Renal pelvis (tissue), 12 donors: ENCODE results near the gene DDX46. TPM values are rescaled to one million over a fixed set of nuclear protein-coding genes. Genes with fewer than 3 reads are reported as not detected.
"Not testable (repeated sequence)": the region's sequence is repeated elsewhere in the genome, so short reads cannot be mapped to it uniquely, and the experiment has no call there.

ENCODE experiments used
- DNase-seq: peaks from one replicate; pipeline ENCODE4 v3.0.0-alpha.2; 2013
- long read RNA-seq, 16 experiments: transcript quantifications; one replicate each; lab custom pipeline, GENCODE V29; 2026
- polyA plus RNA-seq, 3 donors: library from polyadenylated mRNA; unstranded; fragments of 120-200 nt; gene quantifications; one replicate each; pipeline ENCODE4 v1.2.1, GENCODE V29; 2013; ENCODE audit not compliant: insufficient read length in 3 of 3

Gene DDX46
- 100 to 1,000 TPM in 1 of 3 donors, 10 to 100 TPM in 2; 73.8 to 101 (median 84.7) TPM for polyA plus RNA-seq
- long read RNA-seq, donor 1, partial matches to known transcripts = 88 of 89 reads
- long read RNA-seq, donor 1, other reads (novel, unspliced or antisense) = 0 of 89 reads
- long read RNA-seq, donor 2, partial matches to known transcripts = 135 of 136 reads
- long read RNA-seq, donor 2, other reads (novel, unspliced or antisense) = 0 of 136 reads
- long read RNA-seq, donor 3, partial matches to known transcripts = 114 of 117 reads
- long read RNA-seq, donor 3, other reads (novel, unspliced or antisense) = 0 of 117 reads
- long read RNA-seq, donor 4, partial matches to known transcripts = 72 of 74 reads
- long read RNA-seq, donor 4, other reads (novel, unspliced or antisense) = 0 of 74 reads
- long read RNA-seq, donor 5, partial matches to known transcripts = 42 of 43 reads
- long read RNA-seq, donor 5, other reads (novel, unspliced or antisense) = 0 of 43 reads
- long read RNA-seq, donor 6, partial matches to known transcripts = 187 of 190 reads
- long read RNA-seq, donor 6, other reads (novel, unspliced or antisense) = 0 of 190 reads
- long read RNA-seq, donor 7, partial matches to known transcripts = 102 of 103 reads
- long read RNA-seq, donor 7, other reads (novel, unspliced or antisense) = 0 of 103 reads
- long read RNA-seq, donor 8, partial matches to known transcripts = 46 of 47 reads
- long read RNA-seq, donor 8, other reads (novel, unspliced or antisense) = 0 of 47 reads
- long read RNA-seq, donor 9, partial matches to known transcripts = 149 of 149 reads
- long read RNA-seq, donor 9, other reads (novel, unspliced or antisense) = 0 of 149 reads
- long read RNA-seq, donor 10, partial matches to known transcripts = 142 of 144 reads
- long read RNA-seq, donor 10, other reads (novel, unspliced or antisense) = 0 of 144 reads
- long read RNA-seq, donor 11, partial matches to known transcripts = 55 of 55 reads
- long read RNA-seq, donor 11, other reads (novel, unspliced or antisense) = 0 of 55 reads
- long read RNA-seq, donor 12, partial matches to known transcripts = 199 of 211 reads
- long read RNA-seq, donor 12, other reads (novel, unspliced or antisense) = 8 of 211 reads
- long read RNA-seq, donor 13, partial matches to known transcripts = 99 of 100 reads
- long read RNA-seq, donor 13, other reads (novel, unspliced or antisense) = 0 of 100 reads
- long read RNA-seq, donor 14, partial matches to known transcripts = 206 of 211 reads
- long read RNA-seq, donor 14, other reads (novel, unspliced or antisense) = 0 of 211 reads
- long read RNA-seq, donor 15, partial matches to known transcripts = 184 of 185 reads
- long read RNA-seq, donor 15, other reads (novel, unspliced or antisense) = 0 of 185 reads
- long read RNA-seq, donor 16, partial matches to known transcripts = 111 of 112 reads
- long read RNA-seq, donor 16, other reads (novel, unspliced or antisense) = 0 of 112 reads

GRCh38 chr5:134758504-134759341 lies at the start of gene DDX46:
TSS of gene DDX46 (plus strand) at chr5:134758779. CDS start at chr5:134758939, 160 bp downstream.
- peak; percentile 92 for DNase-seq

GRCh38 chr5:134714120-134714519 lies 44.5 kb upstream of the DDX46 start:
- no peak for DNase-seq

GRCh38 chr5:134714541-134714940 lies 44.0 kb upstream of the DDX46 start:
- DNase-seq = no peak

- DNase-seq = not testable (repeated sequence)
These were observed 43.1 kb upstream of the DDX46 start for GRCh38 chr5:134715466-134715865.

GRCh38 chr5:134724872-134725271 lies 33.7 kb upstream of the DDX46 start:
- no peak for DNase-seq

GRCh38 chr5:134732819-134733218 lies 25.8 kb upstream of the DDX46 start:
- no peak for DNase-seq

GRCh38 chr5:134735243-134735642 lies 23.3 kb upstream of the DDX46 start:
- no peak for DNase-seq

GRCh38 chr5:134736173-134736812 lies 22.3 kb upstream of the DDX46 start:
- no peak for DNase-seq

- peak; percentile 98 for DNase-seq
These were observed 20.2 kb upstream of the DDX46 start, which contains the start of gene CAMLG for GRCh38 chr5:134738133-134738962. TSS of gene CAMLG (plus strand) at chr5:134738548. CDS start at chr5:134738621, 73 bp downstream.

GRCh38 chr5:134738963-134739661 lies 19.5 kb upstream of the DDX46 start:
- DNase-seq = peak; percentile 57

GRCh38 chr5:134741052-134741451 lies 17.5 kb upstream of the DDX46 start:
- no peak for DNase-seq

- DNase-seq = no peak
These were observed 16.4 kb upstream of the DDX46 start for GRCh38 chr5:134742134-134742533.

GRCh38 chr5:134749415-134749814 lies 9.2 kb upstream of the DDX46 start:
- DNase-seq = no peak

- DNase-seq = no peak
These were observed 439 bp upstream of the DDX46 start for GRCh38 chr5:134758176-134758503.

GRCh38 chr5:134767528-134768291 lies 9.1 kb downstream of the DDX46 start:
- not testable (repeated sequence) for DNase-seq

GRCh38 chr5:134769206-134769605 lies 10.6 kb downstream of the DDX46 start:
- no peak for DNase-seq

GRCh38 chr5:134772461-134773125 lies 14.0 kb downstream of the DDX46 start:
- DNase-seq = no peak
